KMS-11 (cell line): ENCODE results near the gene ULK4.

Experiments used
- H2AFZ ChIP-seq: fragments of 200-600 bp; sonication (generic); 2 replicates; pipeline ENCODE4 v1.6.1; 2016; ENCODE audit warnings: antibody characterized with exemption, mixed run types, low read depth
- H3K27ac ChIP-seq: fragments of 200-600 bp; sonication (generic); 2 replicates; pipeline ENCODE4 v1.6.1; 2016; ENCODE audit warnings: mild to moderate bottlenecking, mixed run types
- H3K27me3 ChIP-seq: fragments of 200-600 bp; sonication (generic); 2 replicates; pipeline ENCODE4 v1.6.1; 2017; ENCODE audit warnings: mild to moderate bottlenecking, low read depth, mixed run types, moderate library complexity; ENCODE audit not compliant: insufficient read depth
- H3K36me3 ChIP-seq: fragments of 200-600 bp; sonication (generic); 2 replicates; pipeline ENCODE4 v1.6.1; 2017; ENCODE audit warnings: mild to moderate bottlenecking, mixed run types; ENCODE audit not compliant: insufficient read depth
- H3K4me1 ChIP-seq: fragments of 200-600 bp; sonication (generic); 2 replicates; pipeline ENCODE4 v1.6.1; 2016; ENCODE audit warnings: mild to moderate bottlenecking, low read depth, mixed run types; ENCODE audit not compliant: poor library complexity, severe bottlenecking
- H3K4me2 ChIP-seq: fragments of 200-600 bp; sonication (generic); 2 replicates; pipeline ENCODE4 v1.7.0; 2016; ENCODE audit warnings: mild to moderate bottlenecking, mixed run types
- H3K4me3 ChIP-seq: fragments of 200-600 bp; sonication (generic); IDR thresholded peaks from 2 replicates; pipeline ENCODE4 v1.6.1; 2017; ENCODE audit warnings: low read depth, low read length, mixed read lengths; ENCODE audit not compliant: insufficient read depth
- H3K79me2 ChIP-seq: fragments of 200-600 bp; sonication (generic); 2 replicates; pipeline ENCODE4 v1.6.1; 2016; ENCODE audit warnings: low read depth, mixed run types; ENCODE audit not compliant: insufficient read depth
- H3K9ac ChIP-seq: fragments of 200-600 bp; sonication (generic); 2 replicates; pipeline ENCODE4 v1.6.1; 2016; ENCODE audit warnings: mild to moderate bottlenecking, mixed run types
- H4K20me1 ChIP-seq: fragments of 200-600 bp; sonication (generic); 2 replicates; pipeline ENCODE4 v1.6.1; 2016; ENCODE audit warnings: mild to moderate bottlenecking, mixed run types; ENCODE audit not compliant: insufficient read depth
- TF ChIP-seq, protein P1 (sequence below): fragments of 200-600 bp; sonication (generic); conservative IDR thresholded peaks from 2 replicates; pipeline ENCODE4 v1.6.1; 2017; ENCODE audit warnings: low read depth, mild to moderate bottlenecking, antibody characterized with exemption, low read length, moderate library complexity, mixed read lengths

The ULK4 gene

DNA sequence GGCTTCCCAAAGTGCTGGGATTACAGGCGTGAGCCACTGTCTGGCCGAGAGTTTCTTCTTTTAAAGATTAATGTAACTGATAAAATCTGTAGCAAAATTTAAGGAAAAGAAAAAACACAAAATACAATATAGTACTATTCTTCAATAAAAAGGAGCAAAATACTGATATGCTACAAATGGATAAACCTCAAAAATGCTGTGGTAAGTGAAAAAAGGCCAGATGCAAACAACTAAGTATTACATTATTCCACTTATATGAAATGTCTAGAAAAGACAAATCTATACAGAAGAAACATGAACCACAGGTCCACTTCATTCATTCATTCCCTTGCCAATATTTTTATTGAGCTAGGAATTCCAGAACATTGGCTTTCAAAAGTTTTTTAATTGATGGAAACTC lies 463.1 kb downstream of the ULK4 start:
- TF ChIP-seq, protein P1, sequence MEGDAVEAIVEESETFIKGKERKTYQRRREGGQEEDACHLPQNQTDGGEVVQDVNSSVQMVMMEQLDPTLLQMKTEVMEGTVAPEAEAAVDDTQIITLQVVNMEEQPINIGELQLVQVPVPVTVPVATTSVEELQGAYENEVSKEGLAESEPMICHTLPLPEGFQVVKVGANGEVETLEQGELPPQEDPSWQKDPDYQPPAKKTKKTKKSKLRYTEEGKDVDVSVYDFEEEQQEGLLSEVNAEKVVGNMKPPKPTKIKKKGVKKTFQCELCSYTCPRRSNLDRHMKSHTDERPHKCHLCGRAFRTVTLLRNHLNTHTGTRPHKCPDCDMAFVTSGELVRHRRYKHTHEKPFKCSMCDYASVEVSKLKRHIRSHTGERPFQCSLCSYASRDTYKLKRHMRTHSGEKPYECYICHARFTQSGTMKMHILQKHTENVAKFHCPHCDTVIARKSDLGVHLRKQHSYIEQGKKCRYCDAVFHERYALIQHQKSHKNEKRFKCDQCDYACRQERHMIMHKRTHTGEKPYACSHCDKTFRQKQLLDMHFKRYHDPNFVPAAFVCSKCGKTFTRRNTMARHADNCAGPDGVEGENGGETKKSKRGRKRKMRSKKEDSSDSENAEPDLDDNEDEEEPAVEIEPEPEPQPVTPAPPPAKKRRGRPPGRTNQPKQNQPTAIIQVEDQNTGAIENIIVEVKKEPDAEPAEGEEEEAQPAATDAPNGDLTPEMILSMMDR: no peak

DNA sequence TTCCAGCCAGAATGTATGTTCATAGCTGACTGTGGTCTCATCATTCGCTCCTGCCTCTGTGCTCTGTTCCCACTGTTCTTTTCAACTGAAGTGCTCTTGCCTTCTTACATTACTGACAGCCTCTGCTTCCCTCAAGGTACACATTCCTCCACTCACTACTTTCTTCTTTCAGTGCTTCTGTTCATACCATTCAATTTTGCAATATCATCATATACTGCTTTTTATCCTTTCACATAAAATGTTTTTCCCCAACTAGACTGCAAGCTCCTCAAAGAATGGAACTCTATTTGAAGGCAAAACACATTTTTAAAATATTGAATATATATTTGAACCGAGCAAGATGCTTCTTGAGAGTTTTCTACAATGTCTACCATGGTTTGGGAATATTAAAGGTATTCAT lies 471.5 kb downstream of the ULK4 start:
- H3K27me3 ChIP-seq: no peaks in the 10 kb centered on the region
- H2AFZ ChIP-seq: no peak overlapping the region
- H3K9ac ChIP-seq: no peak overlapping the region
- H4K20me1 ChIP-seq: no peaks in the 10 kb centered on the region
- H3K27ac ChIP-seq: no peak overlapping the region
- TF ChIP-seq, protein P1: no peak
- H3K4me1 ChIP-seq: no peaks in the 10 kb centered on the region
- H3K4me2 ChIP-seq: no peak overlapping the region
- no peaks in the 10 kb centered on the region for H3K79me2 ChIP-seq
- H3K4me3 ChIP-seq: no peak overlapping the region
- H3K36me3 ChIP-seq: no peaks in the 10 kb centered on the region

More for the DNA sequence above, 463.1 kb downstream of the ULK4 start:
- H3K36me3 ChIP-seq: no peaks in the 10 kb centered on the region
- H3K9ac ChIP-seq: no peak overlapping the region
- no peak overlapping the region for H3K4me3 ChIP-seq
- H3K27ac ChIP-seq: no peak overlapping the region
- H3K79me2 ChIP-seq: no peaks in the 10 kb centered on the region
- H3K4me2 ChIP-seq: no peak overlapping the region
- H4K20me1 ChIP-seq: no peaks in the 10 kb centered on the region
- H3K27me3 ChIP-seq: no peaks in the 10 kb centered on the region
- H2AFZ ChIP-seq: no peak overlapping the region
- no peaks in the 10 kb centered on the region for H3K4me1 ChIP-seq

DNA sequence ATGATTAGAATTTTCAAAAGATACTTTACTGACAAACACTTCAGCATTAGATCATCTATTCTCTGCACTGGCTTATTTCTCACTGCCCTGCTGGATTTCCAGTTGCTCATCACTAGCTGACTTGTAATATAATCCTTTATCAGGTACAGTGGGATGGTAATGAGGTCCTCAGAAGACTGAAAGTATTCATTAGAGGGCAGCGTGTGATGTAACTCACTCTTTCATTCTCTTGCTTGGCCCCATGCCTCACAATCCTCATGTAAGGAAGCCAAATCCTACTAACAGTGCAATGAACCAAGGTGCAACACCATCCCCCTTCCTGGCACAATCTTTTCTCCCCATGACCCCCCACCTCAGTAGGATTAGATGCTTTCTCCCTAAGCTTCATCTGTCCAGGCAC lies 472.7 kb downstream of the ULK4 start:
- TF ChIP-seq, protein P1: no peak
- Histone ChIP-seq H3K4me1 (no peaks in the 10 kb centered on the region), H3K36me3 (no peaks in the 10 kb centered on the region), H4K20me1 (no peaks in the 10 kb centered on the region), H3K4me2 (no peak overlapping the region), H3K9ac (no peak overlapping the region), H3K79me2 (no peaks in the 10 kb centered on the region), H3K4me3 (no peak overlapping the region), H2AFZ (no peak overlapping the region), H3K27me3 (no peaks in the 10 kb centered on the region), H3K27ac (no peak overlapping the region)

DNA sequence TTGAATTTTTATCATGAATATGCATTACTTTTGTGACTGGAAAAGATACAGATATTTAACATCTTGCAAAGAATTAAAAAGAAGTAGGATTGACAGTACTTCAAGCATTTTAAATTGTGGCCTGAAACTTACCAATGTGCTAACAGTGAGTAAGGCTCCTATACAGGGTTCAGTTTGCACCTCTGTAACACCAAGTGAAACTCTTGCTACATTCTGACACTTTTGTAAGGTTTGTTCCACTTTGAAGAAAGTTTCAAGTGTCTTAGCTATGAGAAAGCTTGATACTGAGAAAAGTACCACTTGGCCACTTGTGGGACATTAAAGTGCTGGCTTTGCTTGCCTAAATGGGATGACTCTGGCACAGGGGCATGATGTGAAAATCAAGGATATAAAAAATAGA lies 473.4 kb downstream of the ULK4 start:
- no peak overlapping the region for H3K9ac ChIP-seq

More for the DNA sequence above, 473.4 kb downstream of the ULK4 start:
- TF ChIP-seq, protein P1: no peak
- H3K4me1 ChIP-seq: no peaks in the 10 kb centered on the region
- H3K36me3 ChIP-seq: no peaks in the 10 kb centered on the region
- no peak overlapping the region for H3K4me3 ChIP-seq
- H3K27ac ChIP-seq: no peak overlapping the region
- H4K20me1 ChIP-seq: no peaks in the 10 kb centered on the region
- no peak overlapping the region for H3K4me2 ChIP-seq
- H3K27me3 ChIP-seq: no peaks in the 10 kb centered on the region
- no peak overlapping the region for H2AFZ ChIP-seq
- no peaks in the 10 kb centered on the region for H3K79me2 ChIP-seq
